Measurements from ENCODE around the gene CLIC6. TPM values are rescaled to one million over a fixed set of nuclear protein-coding genes. Genes with fewer than 3 reads are reported as not detected.

The CLIC6 gene
- polyA plus RNA-seq, 2 of the 4 experiments (the other 2 are of a cell fraction), result 0.01 to 0.08 TPM

- POLR2A ChIA-PET, result no interaction called here
- no peak overlapping the region for H3K4me2 ChIP-seq
- H3K4me1 ChIP-seq, result no peaks in the 10 kb centered on the region
- WGBS (ENCODE audit: missing lambda C conversion rate), result 27% methylated on average over 4 of the region's 4 CpGs
- TF ChIP-seq EHF (CRISPR knock-in tag; IDR thresholded peaks at IDR 0.05) (no peak), ZNF302 (CRISPR knock-in tag; IDR thresholded peaks at IDR 0.05) (no peak), SMC3 (IDR thresholded peaks at IDR 0.05) (no peak), CEBPB (IDR thresholded peaks at IDR 0.05) (no peak), JUNB (IDR thresholded peaks at IDR 0.05) (no peak), ZFP36 (IDR thresholded peaks at IDR 0.05; ENCODE audit: borderline replicate concordance, partially characterized antibody) (no peak), ESRRA (IDR thresholded peaks at IDR 0.05; ENCODE audit: borderline replicate concordance, low read length) (no peak), PBX3 (IDR thresholded peaks at IDR 0.05) (no peak), ELK1 (IDR thresholded peaks at IDR 0.05; ENCODE audit: low read depth, low read length) (no peak), RAD21 (conservative IDR thresholded peaks at IDR 0.05 in 1 of 2, IDR thresholded peaks at IDR 0.05 in 1 of 2) (no peak), NR3C1 (IDR thresholded peaks at IDR 0.05) (no peak), RCOR1 (IDR thresholded peaks at IDR 0.05; ENCODE audit: low read depth, low read length) (no peak), HOXA7 (CRISPR knock-in tag; IDR thresholded peaks at IDR 0.05) (no peak), MAFK (IDR thresholded peaks at IDR 0.05; ENCODE audit: partially characterized antibody) (no peak), FOXS1 (CRISPR knock-in tag; IDR thresholded peaks at IDR 0.05) (no peak), RNF2 (IDR thresholded peaks at IDR 0.05; ENCODE audit: borderline replicate concordance, low read depth) (no peak), MAZ (IDR thresholded peaks at IDR 0.05; ENCODE audit: borderline replicate concordance, low read depth, low read length) (no peak), NFE2L2 (conservative IDR thresholded peaks at IDR 0.05; ENCODE audit: low read length) (no peak), BCL3 (IDR thresholded peaks at IDR 0.05) (no peak)
- FAIRE-seq, result no peak
- H3K4me3 ChIP-seq, result no peak overlapping the region
- no peaks in the 10 kb centered on the region for H3K9me3 ChIP-seq
- no peak overlapping the region for H3K27ac ChIP-seq
- no peak for ATAC-seq
- no peak for DNase-seq (ENCODE audit: low read depth in 1 of 2, low spot score in 1 of 2)
- CTCF ChIA-PET, result interaction anchor here (0.9 to 3.3 kb wide), 2 partner anchors 13 to 16 kb away, joined by 3 to 13 read pairs; no protein-coding TSS in a partner anchor
Measured at GRCh38 chr21:34706337-34706736, 37.5 kb downstream of the CLIC6 start.

- CTCF ChIA-PET, result interaction anchor here (1.5 to 4.9 kb wide), 2 partner anchors 15 to 20 kb away, joined by 7 to 29 read pairs; no protein-coding TSS in a partner anchor
- TF ChIP-seq SMC3 (IDR thresholded peaks at IDR 0.05) (no peak), ZSCAN20 (CRISPR knock-in tag; IDR thresholded peaks at IDR 0.05) (no peak), RFX5 (IDR thresholded peaks at IDR 0.05) (no peak), ESRRA (IDR thresholded peaks at IDR 0.05; ENCODE audit: borderline replicate concordance, low read length) (no peak), CTCF (IDR thresholded peaks at IDR 0.05) (no peak), FOSB (CRISPR knock-in tag; IDR thresholded peaks at IDR 0.05) (no peak), GATA3 (IDR thresholded peaks at IDR 0.05; ENCODE audit: borderline replicate concordance) (no peak), USF2 (IDR thresholded peaks at IDR 0.05) (no peak), E2F6 (IDR thresholded peaks at IDR 0.05; ENCODE audit: borderline replicate concordance, low read depth) (no peak), HMGXB4 (CRISPR knock-in tag; IDR thresholded peaks at IDR 0.05; ENCODE audit: borderline replicate concordance) (no peak), RCOR1 (IDR thresholded peaks at IDR 0.05; ENCODE audit: low read depth, low read length) (no peak), JUNB (IDR thresholded peaks at IDR 0.05) (no peak), HOXA7 (CRISPR knock-in tag; IDR thresholded peaks at IDR 0.05) (no peak)
- no peaks in the 10 kb centered on the region for H3K4me1 ChIP-seq
- FAIRE-seq (no peak), DNase-seq (ENCODE audit: low read depth in 1 of 2, low spot score in 1 of 2) (no peak), ATAC-seq (no peak)
- POLR2A ChIA-PET, result no interaction called here
- no peaks in the 10 kb centered on the region for H3K9me3 ChIP-seq
- H3K27ac ChIP-seq, result no peak overlapping the region
- no peak overlapping the region for H3K4me3 ChIP-seq
- no peak overlapping the region for H3K4me2 ChIP-seq
- 49% methylated on average over 8 of the region's 8 CpGs for whole genome bisulfite sequencing (ENCODE audit: missing lambda C conversion rate)
Measured at GRCh38 chr21:34707876-34708325, 39.1 kb downstream of the CLIC6 start.
